GM21447 (cell line): ENCODE results near the gene TIAM2.
"Not testable (repeated sequence)": the region's sequence is repeated elsewhere in the genome, so short reads cannot be mapped to it uniquely, and the experiment has no call there.

ENCODE experiments used
- ATAC-seq: cut with Tn5 transposase; IDR thresholded peaks from one replicate; pipeline ENCODE4 v1.9.1; 2021; ENCODE audit not compliant: unreplicated experiment

The TIAM2 gene

GRCh38 chr6:155091756-155092155 lies 96.6 kb downstream of the TIAM2 start:
- no peak for ATAC-seq

GRCh38 chr6:155093430-155093829 lies 98.3 kb downstream of the TIAM2 start:
- no peak for ATAC-seq

GRCh38 chr6:155100087-155100486 lies 105.0 kb downstream of the TIAM2 start:
- ATAC-seq: no peak

GRCh38 chr6:155100591-155100990 lies 105.5 kb downstream of the TIAM2 start:
- ATAC-seq: no peak

GRCh38 chr6:155103083-155103645 lies 108.0 kb downstream of the TIAM2 start:
- not testable (repeated sequence) for ATAC-seq

GRCh38 chr6:155103816-155104366 lies 108.8 kb downstream of the TIAM2 start:
- no peak for ATAC-seq

- ATAC-seq: no peak
Observed at GRCh38 chr6:155106456-155107115, 111.5 kb downstream of the TIAM2 start.

GRCh38 chr6:155107432-155108069 lies 112.4 kb downstream of the TIAM2 start:
- ATAC-seq: no peak

GRCh38 chr6:155108070-155108820 lies 113.1 kb downstream of the TIAM2 start:
- ATAC-seq: no peak

- no peak for ATAC-seq
Observed at GRCh38 chr6:155110721-155111120, 115.6 kb downstream of the TIAM2 start.

- no peak for ATAC-seq
Observed at GRCh38 chr6:155112757-155113156, 117.6 kb downstream of the TIAM2 start.

- no peak for ATAC-seq
Observed at GRCh38 chr6:155115893-155116570, 120.9 kb downstream of the TIAM2 start.

- ATAC-seq: no peak
Observed at GRCh38 chr6:155116571-155116910, 121.4 kb downstream of the TIAM2 start.

GRCh38 chr6:155117256-155117655 lies 122.1 kb downstream of the TIAM2 start:
- no peak for ATAC-seq

GRCh38 chr6:155117785-155118184 lies 122.7 kb downstream of the TIAM2 start:
- ATAC-seq: no peak

GRCh38 chr6:155119201-155119600 lies 124.1 kb downstream of the TIAM2 start:
- not testable (repeated sequence) for ATAC-seq

GRCh38 chr6:155120034-155120433 lies 124.9 kb downstream of the TIAM2 start:
- no peak for ATAC-seq

- ATAC-seq: no peak
Observed at GRCh38 chr6:155121294-155121693, 126.2 kb downstream of the TIAM2 start.

GRCh38 chr6:155121699-155122098 lies 126.6 kb downstream of the TIAM2 start:
- no peak for ATAC-seq

- ATAC-seq: no peak
Observed at GRCh38 chr6:155122199-155122950, 127.3 kb downstream of the TIAM2 start.
